HL-60 (cell line): Measurements from ENCODE around the gene KCNMA1.

Experiments
- TF ChIP-seq, protein P1 (sequence below): IDR thresholded peaks from one replicate; pipeline ENCODE4 v1.5.1; 2011; ENCODE audit warnings: low read length, control low read depth, inconsistent platforms; ENCODE audit not compliant: insufficient read depth
- TF ChIP-seq, protein P2 (sequence below): IDR thresholded peaks from 2 replicates; pipeline ENCODE4 v1.6.1; 2012; ENCODE audit warnings: low read depth; ENCODE audit not compliant: insufficient replicate concordance

- TF ChIP-seq, protein P1, sequence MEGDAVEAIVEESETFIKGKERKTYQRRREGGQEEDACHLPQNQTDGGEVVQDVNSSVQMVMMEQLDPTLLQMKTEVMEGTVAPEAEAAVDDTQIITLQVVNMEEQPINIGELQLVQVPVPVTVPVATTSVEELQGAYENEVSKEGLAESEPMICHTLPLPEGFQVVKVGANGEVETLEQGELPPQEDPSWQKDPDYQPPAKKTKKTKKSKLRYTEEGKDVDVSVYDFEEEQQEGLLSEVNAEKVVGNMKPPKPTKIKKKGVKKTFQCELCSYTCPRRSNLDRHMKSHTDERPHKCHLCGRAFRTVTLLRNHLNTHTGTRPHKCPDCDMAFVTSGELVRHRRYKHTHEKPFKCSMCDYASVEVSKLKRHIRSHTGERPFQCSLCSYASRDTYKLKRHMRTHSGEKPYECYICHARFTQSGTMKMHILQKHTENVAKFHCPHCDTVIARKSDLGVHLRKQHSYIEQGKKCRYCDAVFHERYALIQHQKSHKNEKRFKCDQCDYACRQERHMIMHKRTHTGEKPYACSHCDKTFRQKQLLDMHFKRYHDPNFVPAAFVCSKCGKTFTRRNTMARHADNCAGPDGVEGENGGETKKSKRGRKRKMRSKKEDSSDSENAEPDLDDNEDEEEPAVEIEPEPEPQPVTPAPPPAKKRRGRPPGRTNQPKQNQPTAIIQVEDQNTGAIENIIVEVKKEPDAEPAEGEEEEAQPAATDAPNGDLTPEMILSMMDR: no peak
- TF ChIP-seq, protein P2, sequence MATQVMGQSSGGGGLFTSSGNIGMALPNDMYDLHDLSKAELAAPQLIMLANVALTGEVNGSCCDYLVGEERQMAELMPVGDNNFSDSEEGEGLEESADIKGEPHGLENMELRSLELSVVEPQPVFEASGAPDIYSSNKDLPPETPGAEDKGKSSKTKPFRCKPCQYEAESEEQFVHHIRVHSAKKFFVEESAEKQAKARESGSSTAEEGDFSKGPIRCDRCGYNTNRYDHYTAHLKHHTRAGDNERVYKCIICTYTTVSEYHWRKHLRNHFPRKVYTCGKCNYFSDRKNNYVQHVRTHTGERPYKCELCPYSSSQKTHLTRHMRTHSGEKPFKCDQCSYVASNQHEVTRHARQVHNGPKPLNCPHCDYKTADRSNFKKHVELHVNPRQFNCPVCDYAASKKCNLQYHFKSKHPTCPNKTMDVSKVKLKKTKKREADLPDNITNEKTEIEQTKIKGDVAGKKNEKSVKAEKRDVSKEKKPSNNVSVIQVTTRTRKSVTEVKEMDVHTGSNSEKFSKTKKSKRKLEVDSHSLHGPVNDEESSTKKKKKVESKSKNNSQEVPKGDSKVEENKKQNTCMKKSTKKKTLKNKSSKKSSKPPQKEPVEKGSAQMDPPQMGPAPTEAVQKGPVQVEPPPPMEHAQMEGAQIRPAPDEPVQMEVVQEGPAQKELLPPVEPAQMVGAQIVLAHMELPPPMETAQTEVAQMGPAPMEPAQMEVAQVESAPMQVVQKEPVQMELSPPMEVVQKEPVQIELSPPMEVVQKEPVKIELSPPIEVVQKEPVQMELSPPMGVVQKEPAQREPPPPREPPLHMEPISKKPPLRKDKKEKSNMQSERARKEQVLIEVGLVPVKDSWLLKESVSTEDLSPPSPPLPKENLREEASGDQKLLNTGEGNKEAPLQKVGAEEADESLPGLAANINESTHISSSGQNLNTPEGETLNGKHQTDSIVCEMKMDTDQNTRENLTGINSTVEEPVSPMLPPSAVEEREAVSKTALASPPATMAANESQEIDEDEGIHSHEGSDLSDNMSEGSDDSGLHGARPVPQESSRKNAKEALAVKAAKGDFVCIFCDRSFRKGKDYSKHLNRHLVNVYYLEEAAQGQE: no peak
Measured at GRCh38 chr10:76945166-76945565, 692.4 kb downstream of the KCNMA1 start.
